Calu3 (cell line): ENCODE data around the gene PCDHGA8. TPM values are rescaled to one million over a fixed set of nuclear protein-coding genes. Genes with fewer than 3 reads are reported as not detected.

Source experiments
- BruUV-seq: library from RNA; stranded (reverse); fragments of 400-500 nt; replicated peaks from 2 replicates; lab custom pipeline; 2021; lab: Mats Ljungman, UMichigan
- CTCF ChIA-PET: fragments of 300-600 bp; sonication (Branson Sonifier 250); formaldehyde crosslinking; loops from one replicate; lab custom pipeline; 2022; ENCODE audit warnings: antibody characterized with exemption; lab: Charles Lee
- DNase-seq: peaks from one replicate; pipeline ENCODE4 v3.0.0; 2022
- H3K27ac Mint-ChIP-seq: one replicate; pipeline ENCODE4 v1.8.0; 2022; ENCODE audit warnings: mixed read lengths; ENCODE audit not compliant: unreplicated experiment
- H3K27me3 Mint-ChIP-seq: one replicate; pipeline ENCODE4 v1.8.0; 2022; ENCODE audit warnings: mixed read lengths; ENCODE audit not compliant: unreplicated experiment
- H3K36me3 Mint-ChIP-seq: one replicate; pipeline ENCODE4 v1.8.0; 2022; ENCODE audit warnings: mild to moderate bottlenecking, moderate library complexity, mixed read lengths; ENCODE audit not compliant: insufficient read depth, unreplicated experiment
- H3K4me1 Mint-ChIP-seq: one replicate; pipeline ENCODE4 v1.8.0; 2022; ENCODE audit warnings: mild to moderate bottlenecking, low read depth, mixed read lengths; ENCODE audit not compliant: unreplicated experiment
- H3K4me3 Mint-ChIP-seq: one replicate; pipeline ENCODE4 v1.8.0; 2022; ENCODE audit warnings: mild to moderate bottlenecking, low read depth, moderate library complexity, mixed read lengths; ENCODE audit not compliant: unreplicated experiment
- H3K9me3 Mint-ChIP-seq: one replicate; pipeline ENCODE4 v1.8.0; 2022; ENCODE audit warnings: low read depth, mixed read lengths; ENCODE audit not compliant: unreplicated experiment
- intact Hi-C: fragments of 100-400 bp; cut with micrococcal nuclease; formaldehyde crosslinking; loops from one replicate; pipeline ENCODE4 v1.10.0; 2022; ENCODE audit not compliant: unreplicated experiment
- total RNA-seq: library from RNA; stranded (reverse); gene quantifications from 2 replicates; pipeline ENCODE4 v1.2.3, GENCODE V29; 2022
- TF ChIP-seq, protein P1 (sequence below): fragments of 200-600 bp; IDR thresholded peaks from one replicate; pipeline ENCODE4 v1.8.0; 2022; ENCODE audit warnings: antibody characterized with exemption; ENCODE audit not compliant: unreplicated experiment

The PCDHGA8 gene
- total RNA-seq, 1 experiment from 2014 or later, result 1.1 TPM

DNA sequence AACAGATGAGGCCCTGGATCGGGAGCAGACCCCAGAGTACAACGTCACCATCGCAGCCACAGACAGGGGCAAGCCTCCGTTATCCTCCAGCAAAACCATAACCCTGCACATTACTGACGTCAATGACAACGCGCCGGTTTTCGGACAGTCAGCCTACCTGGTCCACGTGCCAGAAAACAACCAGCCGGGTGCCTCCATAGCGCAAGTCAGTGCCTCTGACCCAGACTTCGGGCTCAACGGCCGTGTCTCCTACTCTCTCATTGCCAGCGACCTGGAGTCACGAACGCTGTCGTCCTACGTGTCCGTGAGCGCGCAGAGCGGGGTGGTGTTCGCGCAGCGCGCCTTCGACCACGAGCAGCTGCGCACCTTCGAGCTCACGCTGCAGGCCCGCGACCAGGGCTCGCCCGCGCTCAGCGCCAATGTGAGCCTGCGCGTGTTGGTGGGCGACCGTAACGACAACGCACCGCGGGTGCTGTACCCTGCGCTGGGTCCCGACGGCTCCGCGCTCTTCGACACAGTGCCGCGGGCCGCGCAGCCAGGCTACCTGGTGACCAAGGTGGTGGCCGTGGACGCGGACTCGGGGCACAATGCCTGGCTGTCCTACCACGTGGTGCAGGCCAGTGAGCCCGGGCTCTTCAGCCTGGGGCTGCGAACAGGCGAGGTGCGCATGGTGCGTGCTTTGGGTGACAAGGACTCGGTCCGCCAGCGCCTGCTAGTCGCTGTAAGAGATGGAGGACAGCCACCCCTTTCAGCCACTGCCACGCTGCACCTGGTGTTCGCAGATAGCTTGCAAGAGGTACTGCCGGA is 26.8 kb downstream of the PCDHGA8 start:
- BruUV-seq, result no TSS peak
- intact Hi-C loops, result no loop called here
- no peak for DNase-seq
- Mint-ChIP-seq H3K27me3 (no peaks in the 10 kb centered on the region), H3K4me3 (peak overlapping the region; percentile 69), H3K27ac (no peak overlapping the region), H3K4me1 (peaks cover 7% of the 10 kb centered on the region), H3K36me3 (peaks cover 33% of the 10 kb centered on the region), H3K9me3 (peaks cover 17% of the 10 kb centered on the region)
- CTCF ChIA-PET, result interaction anchor here (0.7 kb wide), 1 partner anchor 72 kb away, joined by 3 read pairs; no protein-coding TSS in a partner anchor
- TF ChIP-seq, protein P1, sequence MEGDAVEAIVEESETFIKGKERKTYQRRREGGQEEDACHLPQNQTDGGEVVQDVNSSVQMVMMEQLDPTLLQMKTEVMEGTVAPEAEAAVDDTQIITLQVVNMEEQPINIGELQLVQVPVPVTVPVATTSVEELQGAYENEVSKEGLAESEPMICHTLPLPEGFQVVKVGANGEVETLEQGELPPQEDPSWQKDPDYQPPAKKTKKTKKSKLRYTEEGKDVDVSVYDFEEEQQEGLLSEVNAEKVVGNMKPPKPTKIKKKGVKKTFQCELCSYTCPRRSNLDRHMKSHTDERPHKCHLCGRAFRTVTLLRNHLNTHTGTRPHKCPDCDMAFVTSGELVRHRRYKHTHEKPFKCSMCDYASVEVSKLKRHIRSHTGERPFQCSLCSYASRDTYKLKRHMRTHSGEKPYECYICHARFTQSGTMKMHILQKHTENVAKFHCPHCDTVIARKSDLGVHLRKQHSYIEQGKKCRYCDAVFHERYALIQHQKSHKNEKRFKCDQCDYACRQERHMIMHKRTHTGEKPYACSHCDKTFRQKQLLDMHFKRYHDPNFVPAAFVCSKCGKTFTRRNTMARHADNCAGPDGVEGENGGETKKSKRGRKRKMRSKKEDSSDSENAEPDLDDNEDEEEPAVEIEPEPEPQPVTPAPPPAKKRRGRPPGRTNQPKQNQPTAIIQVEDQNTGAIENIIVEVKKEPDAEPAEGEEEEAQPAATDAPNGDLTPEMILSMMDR, result no peak

DNA sequence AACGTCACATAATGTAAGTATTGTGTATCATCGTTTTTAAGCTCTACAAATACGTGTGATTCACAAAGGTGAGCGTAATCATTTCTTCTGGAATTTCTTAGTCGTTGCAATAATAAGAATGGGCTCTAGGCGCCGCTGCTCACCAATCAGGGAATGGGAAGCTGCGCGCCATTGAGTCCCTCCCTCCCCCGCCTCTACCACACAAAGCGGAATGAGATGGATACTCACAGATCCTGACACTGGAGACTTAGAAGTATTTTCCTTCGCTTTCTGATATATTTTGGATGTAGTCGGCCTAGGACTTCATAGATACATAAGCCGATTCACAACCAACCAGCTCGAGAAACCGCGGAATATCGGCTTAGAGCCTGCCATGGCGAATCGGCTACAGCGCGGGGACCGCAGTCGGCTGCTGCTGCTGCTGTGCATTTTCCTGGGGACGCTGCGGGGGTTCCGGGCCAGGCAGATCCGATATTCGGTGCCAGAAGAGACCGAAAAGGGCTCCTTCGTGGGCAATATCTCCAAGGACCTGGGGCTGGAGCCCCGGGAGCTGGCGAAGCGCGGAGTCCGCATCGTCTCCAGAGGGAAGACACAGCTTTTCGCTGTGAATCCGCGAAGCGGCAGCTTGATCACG is 28.5 kb downstream of the PCDHGA8 start, which contains the start of gene PCDHGA11:
PCDHGA11 (plus strand) TSS at position 197 of the 634 bp plus-strand sequence; CDS start at position 374, 177 bp downstream.
- intact Hi-C loops, result no loop called here
- DNase-seq, result no peak
- H3K27ac Mint-ChIP-seq, result no peak within 1 kb of the TSS
- H3K9me3 Mint-ChIP-seq, result peaks cover 20% of the 10 kb centered on the region
- no peak within 1 kb of the TSS for H3K4me3 Mint-ChIP-seq
- H3K27me3 Mint-ChIP-seq, result no peaks in the 10 kb centered on the region
- CTCF ChIA-PET, result no interaction called here
- TF ChIP-seq, protein P1, result no peak
- no TSS peak for BruUV-seq
- peaks cover 7% of the 10 kb centered on the region for H3K4me1 Mint-ChIP-seq
- peaks cover 30% of the 10 kb centered on the region for H3K36me3 Mint-ChIP-seq

DNA sequence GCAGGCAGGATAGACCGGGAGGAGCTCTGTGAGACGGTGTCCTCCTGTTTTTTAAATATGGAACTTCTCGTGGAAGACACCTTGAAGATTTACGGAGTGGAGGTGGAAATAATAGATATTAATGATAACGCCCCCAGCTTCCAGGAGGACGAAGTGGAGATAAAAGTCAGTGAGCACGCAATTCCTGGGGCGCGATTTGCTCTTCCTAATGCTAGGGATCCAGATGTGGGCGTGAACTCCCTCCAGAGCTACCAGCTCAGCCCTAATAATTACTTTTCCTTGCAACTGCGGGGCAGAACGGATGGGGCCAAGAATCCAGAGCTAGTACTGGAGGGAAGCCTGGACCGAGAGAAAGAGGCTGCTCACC is 29.0 kb downstream of the PCDHGA8 start:
- Mint-ChIP-seq H3K27ac (no peak overlapping the region), H3K36me3 (peaks cover 30% of the 10 kb centered on the region), H3K4me1 (peaks cover 7% of the 10 kb centered on the region), H3K4me3 (no peak overlapping the region), H3K27me3 (no peaks in the 10 kb centered on the region), H3K9me3 (peaks cover 20% of the 10 kb centered on the region)
- intact Hi-C loops, result no loop called here
- TF ChIP-seq, protein P1, result no peak
- no TSS peak for BruUV-seq
- CTCF ChIA-PET, result no interaction called here
- no peak for DNase-seq

DNA sequence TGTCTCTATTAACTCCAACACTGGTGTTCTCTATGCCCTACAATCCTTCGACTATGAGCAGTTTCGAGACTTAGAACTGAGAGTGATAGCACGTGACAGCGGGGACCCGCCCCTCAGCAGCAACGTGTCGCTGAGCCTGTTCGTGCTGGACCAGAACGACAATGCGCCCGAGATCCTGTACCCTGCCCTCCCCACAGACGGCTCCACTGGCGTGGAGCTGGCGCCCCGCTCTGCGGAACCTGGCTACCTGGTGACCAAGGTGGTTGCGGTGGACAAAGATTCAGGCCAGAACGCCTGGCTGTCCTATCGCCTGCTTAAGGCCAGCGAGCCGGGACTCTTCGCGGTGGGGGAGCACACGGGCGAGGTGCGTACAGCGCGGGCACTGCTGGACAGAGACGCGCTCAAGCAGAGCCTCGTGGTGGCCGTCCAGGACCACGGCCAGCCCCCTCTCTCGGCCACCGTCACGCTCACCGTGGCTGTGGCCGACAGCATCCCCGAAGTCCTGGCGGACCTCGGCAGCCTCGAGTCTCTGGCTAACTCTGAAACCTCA is 30.4 kb downstream of the PCDHGA8 start:
- Mint-ChIP-seq H3K4me1 (peaks cover 4% of the 10 kb centered on the region), H3K27me3 (no peaks in the 10 kb centered on the region), H3K36me3 (peaks cover 24% of the 10 kb centered on the region), H3K27ac (no peak overlapping the region), H3K9me3 (peaks cover 22% of the 10 kb centered on the region), H3K4me3 (no peak overlapping the region)
- intact Hi-C loops, result no loop called here
- TF ChIP-seq, protein P1, result no peak
- CTCF ChIA-PET, result no interaction called here
- DNase-seq, result no peak
- no TSS peak for BruUV-seq
